Stomach (tissue), 9 donors: ENCODE measurements around the gene PLK5. TPM values are rescaled to one million over a fixed set of nuclear protein-coding genes. Genes with fewer than 3 reads are reported as not detected.

Experiments used
- DNase-seq, 2 donors: peaks; one replicate each; pipeline versions ENCODE4 v3.0.0 to v3.0.0-alpha.2; 2013 to 2019
- H3K27ac ChIP-seq, 5 donors: fragments of 200-600 bp in 4 of 5; sonication (generic) in 4 of 5; one replicate each; pipeline ENCODE4 v1.5.1; 2013 to 2019; ENCODE audit warnings: mild to moderate bottlenecking in 1 of 5, moderate library complexity in 1 of 5
- H3K27me3 ChIP-seq, 3 donors: fragments of 200-600 bp; sonication (generic); one replicate each; pipeline ENCODE4 v1.5.1; 2017 to 2019; ENCODE audit warnings: mixed run types in 1 of 3
- H3K36me3 ChIP-seq, 4 donors: fragments of 200-600 bp; sonication (generic); 1 replicate in 3 of 4; 2 replicates in 1 of 4; pipeline ENCODE4 v1.5.1; 2016 to 2019
- H3K4me1 ChIP-seq, 4 donors: fragments of 200-600 bp; sonication (generic); one replicate each; pipeline ENCODE4 v1.5.1; 2016 to 2019
- H3K4me3 ChIP-seq, 4 donors: fragments of 200-600 bp; sonication (generic) in 3 of 4; one replicate each; pipeline ENCODE4 v1.5.1; 2016 to 2019; ENCODE audit warnings: mild to moderate bottlenecking in 1 of 4
- H3K9me3 ChIP-seq, 4 donors: fragments of 200-600 bp; sonication (generic); one replicate each; pipeline ENCODE4 v1.5.1; 2016 to 2019
- EP300 ChIP-seq: sonication (generic); formaldehyde crosslinking; IDR thresholded peaks from one replicate; pipeline ENCODE4 v1.6.1; 2017; ENCODE audit warnings: antibody characterized with exemption
- POLR2A ChIP-seq, 4 donors: fragments of 450-650 bp; IDR thresholded peaks; one replicate each; pipeline ENCODE4 v1.6.1; 2016; ENCODE audit warnings: antibody characterized with exemption in 4 of 4, control low read depth in 2 of 4, mild to moderate bottlenecking in 1 of 4, moderate library complexity in 1 of 4
- POLR2AphosphoS5 ChIP-seq, 3 donors: sonication (generic); formaldehyde crosslinking; IDR thresholded peaks; one replicate each; pipeline ENCODE4 v1.6.1; 2016; ENCODE audit warnings: antibody characterized with exemption in 3 of 3
- WGBS, 5 donors: extraction: QIAGEN DNeasy Blood & Tissue Kit in 3 of 5; methylation state at CpG; one replicate each; pipeline versions ENCODE4 v1.1.5 to v1.1.7; 2013 to 2018; 5-methylcytosine and 5-hydroxymethylcytosine counted together
- intact Hi-C: fragments of 100-400 bp; cut with DNase I; formaldehyde crosslinking; loops from one replicate; pipeline ENCODE4 v1.15.1; 2023; ENCODE audit warnings: low total_unique reads
- polyA plus RNA-seq, 3 donors: library from polyadenylated mRNA; stranded (reverse); fragments of 200-250 nt; gene quantifications; one replicate each; pipeline ENCODE4 v1.2.3, GENCODE V29; 2013
- total RNA-seq, 5 donors: library from RNA; depleted of rRNA; stranded (reverse); fragments of >200 nt; gene quantifications; one replicate each; pipeline versions ENCODE4 v1.1.0 to v1.2.3, GENCODE V29; 2014 to 2016
- TF ChIP-seq, protein P1 (sequence below), 7 experiments: fragments of 450-650 bp in 4 of 7; fragments of 200-600 bp in 3 of 7; sonication (generic) in 3 of 7; IDR thresholded peaks; one replicate each; pipeline ENCODE4 v1.5.1; 2016 to 2019; ENCODE audit warnings: antibody characterized with exemption in 7 of 7, control low read depth in 2 of 7, mild to moderate bottlenecking in 1 of 7
- donor health status: healthy with polysubstance abuse.
- donor health status: Bipolar disorder and iron deficiency.
- donor health status: healthy.

The PLK5 gene
- total and polyA plus RNA-seq, 8 donors, result 0.12 to 0.80 TPM; not detected in 6

DNA sequence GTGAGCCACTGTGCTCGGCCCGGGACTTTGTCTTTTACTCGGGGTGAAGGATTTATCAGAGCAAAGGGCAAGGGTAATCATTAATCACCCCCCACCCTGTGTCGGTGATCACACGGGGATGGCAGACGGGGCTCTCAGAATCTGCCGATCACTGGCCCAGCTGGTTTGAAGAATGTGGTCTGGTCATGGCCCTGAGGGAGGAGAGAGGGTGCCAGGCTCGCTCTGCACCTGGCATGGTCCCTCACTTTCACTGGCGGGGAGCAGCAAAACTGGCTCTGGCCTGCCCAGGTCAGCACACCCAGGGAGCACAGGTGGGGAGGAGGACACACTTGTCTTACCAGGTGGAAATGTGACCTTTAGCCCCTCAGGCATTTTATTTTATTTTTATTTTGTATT, 22.7 kb upstream of the PLK5 start:
- no peak overlapping the region for H3K27ac ChIP-seq
- intact Hi-C loops, result no loop called here
- no peak overlapping the region for H3K4me3 ChIP-seq
- peak in 1 of 2 donors; percentile 45 for DNase-seq
- H3K27me3 ChIP-seq, result peaks cover 15 to 85% (median 38%) of the 10 kb centered on the region in 3 donors
- 18 to 63% (median 28%) methylated on average over 5 to 9 of the region's 9 CpGs for WGBS, 5 donors
- H3K4me1 ChIP-seq, result peaks cover 7 to 22% (median 20%) of the 10 kb centered on the region in 4 donors
- H3K9me3 ChIP-seq, result no peaks in the 10 kb centered on the region
- H3K36me3 ChIP-seq, result no peaks in the 10 kb centered on the region
- TF ChIP-seq POLR2AphosphoS5 (IDR thresholded peaks at IDR 0.05) (no peak), POLR2A (IDR thresholded peaks at IDR 0.05) (no peak), EP300 (no peak)
- TF ChIP-seq, protein P1, sequence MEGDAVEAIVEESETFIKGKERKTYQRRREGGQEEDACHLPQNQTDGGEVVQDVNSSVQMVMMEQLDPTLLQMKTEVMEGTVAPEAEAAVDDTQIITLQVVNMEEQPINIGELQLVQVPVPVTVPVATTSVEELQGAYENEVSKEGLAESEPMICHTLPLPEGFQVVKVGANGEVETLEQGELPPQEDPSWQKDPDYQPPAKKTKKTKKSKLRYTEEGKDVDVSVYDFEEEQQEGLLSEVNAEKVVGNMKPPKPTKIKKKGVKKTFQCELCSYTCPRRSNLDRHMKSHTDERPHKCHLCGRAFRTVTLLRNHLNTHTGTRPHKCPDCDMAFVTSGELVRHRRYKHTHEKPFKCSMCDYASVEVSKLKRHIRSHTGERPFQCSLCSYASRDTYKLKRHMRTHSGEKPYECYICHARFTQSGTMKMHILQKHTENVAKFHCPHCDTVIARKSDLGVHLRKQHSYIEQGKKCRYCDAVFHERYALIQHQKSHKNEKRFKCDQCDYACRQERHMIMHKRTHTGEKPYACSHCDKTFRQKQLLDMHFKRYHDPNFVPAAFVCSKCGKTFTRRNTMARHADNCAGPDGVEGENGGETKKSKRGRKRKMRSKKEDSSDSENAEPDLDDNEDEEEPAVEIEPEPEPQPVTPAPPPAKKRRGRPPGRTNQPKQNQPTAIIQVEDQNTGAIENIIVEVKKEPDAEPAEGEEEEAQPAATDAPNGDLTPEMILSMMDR (IDR thresholded peaks at IDR 0.05), result no peak

DNA sequence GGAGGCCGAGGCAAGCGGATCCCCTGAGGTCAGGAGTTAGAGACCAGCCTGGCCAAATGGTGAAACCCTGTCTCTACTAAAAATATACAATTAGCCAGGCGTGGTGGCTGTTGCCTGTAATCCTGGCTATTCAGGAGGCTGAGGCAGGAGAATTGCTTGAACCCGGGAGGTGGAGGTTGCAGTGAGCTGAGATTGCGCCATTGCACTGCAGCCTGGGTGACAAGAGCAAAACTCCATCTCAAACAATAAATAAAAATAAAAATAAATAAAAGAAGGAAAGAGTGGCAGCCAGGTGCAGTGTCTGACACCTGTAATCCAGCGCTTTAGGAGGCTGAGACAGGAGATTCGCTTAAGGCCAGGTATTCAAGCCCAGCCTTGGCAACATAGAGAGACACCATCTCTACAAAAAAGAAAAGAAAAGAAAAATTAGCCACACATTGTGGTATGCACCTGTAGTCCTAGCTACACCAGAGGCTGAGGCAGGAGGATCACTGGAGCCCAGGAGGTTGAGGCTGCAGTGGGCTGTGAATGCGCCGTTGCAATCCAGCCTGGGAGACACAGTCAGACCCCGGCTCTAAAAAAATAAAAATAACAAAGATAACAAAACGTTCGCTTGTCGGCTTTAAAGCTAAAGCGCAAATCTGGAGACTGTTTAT, 21.3 kb upstream of the PLK5 start:
- Histone ChIP-seq H3K27me3 (peaks cover 15 to 84% (median 32%) of the 10 kb centered on the region in 3 donors), H3K4me1 (peaks cover 7 to 18% (median 16%) of the 10 kb centered on the region in 4 donors), H3K27ac (no peak overlapping the region), H3K4me3 (peak overlapping the region in 1 of 4 donors; percentile 22), H3K36me3 (no peaks in the 10 kb centered on the region), H3K9me3 (no peaks in the 10 kb centered on the region)
- TF ChIP-seq, protein P1 (IDR thresholded peaks at IDR 0.05), result no peak
- no peak for TF ChIP-seq POLR2AphosphoS5 (IDR thresholded peaks at IDR 0.05)
- TF ChIP-seq EP300, result no peak
- no peak for TF ChIP-seq POLR2A (IDR thresholded peaks at IDR 0.05)
- DNase-seq, result no peak
- intact Hi-C loops, result no loop called here
- WGBS, 5 donors, result 52 to 57% (median 56%) methylated on average over 14 of the region's 14 CpGs

DNA sequence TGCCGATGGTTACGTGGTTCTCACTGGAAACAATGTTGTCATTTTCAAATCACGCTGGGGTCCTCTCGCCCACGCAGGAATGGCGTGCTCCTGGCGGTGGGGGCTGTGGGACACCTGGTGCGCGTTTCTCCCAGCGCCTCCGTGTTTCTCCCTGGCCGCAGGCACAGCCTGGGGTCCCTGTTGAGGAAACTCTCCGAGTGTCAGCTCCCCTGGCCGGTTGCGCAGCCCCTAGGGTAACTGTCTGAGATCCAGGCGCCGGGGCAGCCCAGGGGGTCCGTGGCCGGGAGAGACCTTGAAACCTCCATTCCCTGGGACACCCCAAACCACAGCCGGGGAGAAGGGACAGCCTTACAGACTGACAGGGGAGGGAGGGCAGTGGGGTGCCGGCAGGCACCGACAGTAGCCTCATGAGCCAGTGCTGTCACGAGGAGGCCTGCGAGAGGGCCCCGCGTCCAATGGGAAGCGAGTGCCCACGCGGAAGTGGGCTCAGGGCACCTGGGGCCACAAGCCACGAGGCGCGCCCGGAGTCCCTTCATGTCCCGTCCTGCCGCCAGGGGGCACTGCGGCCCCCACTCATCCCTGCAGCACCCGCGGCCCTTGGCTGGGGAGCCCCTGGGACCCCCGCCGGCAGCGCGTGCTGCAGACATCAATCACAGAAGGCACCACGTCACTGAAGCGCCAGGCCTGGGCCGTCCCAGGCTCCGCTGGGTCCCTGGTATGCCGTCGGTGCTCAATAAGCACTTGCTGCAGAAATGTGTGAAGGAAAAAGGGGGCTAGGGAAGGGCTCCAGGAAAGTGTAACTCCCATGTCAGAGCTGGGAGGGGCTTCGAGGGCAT, 20.6 kb upstream of the PLK5 start:
- Histone ChIP-seq H3K27ac (no peak overlapping the region), H3K27me3 (peaks cover 15 to 84% (median 27%) of the 10 kb centered on the region in 3 donors), H3K9me3 (peaks cover 0 to 2% (median under 1%) of the 10 kb centered on the region in 4 donors), H3K4me3 (peak overlapping the region in 2 of 4 donors; percentile 12 to 22), H3K36me3 (no peaks in the 10 kb centered on the region), H3K4me1 (peaks cover 7 to 25% (median 23%) of the 10 kb centered on the region in 4 donors)
- WGBS, 5 donors, result 4 to 7% (median 5%) methylated on average over 22 to 49 of the region's 49 CpGs
- TF ChIP-seq, protein P1 (IDR thresholded peaks at IDR 0.05), result peak in 5 of 7 experiments; percentile 19 to 73 (median 42)
- TF ChIP-seq POLR2A (IDR thresholded peaks at IDR 0.05), result no peak
- peak; percentile 52 to 81 for DNase-seq
- intact Hi-C loops, result no loop called here

DNA sequence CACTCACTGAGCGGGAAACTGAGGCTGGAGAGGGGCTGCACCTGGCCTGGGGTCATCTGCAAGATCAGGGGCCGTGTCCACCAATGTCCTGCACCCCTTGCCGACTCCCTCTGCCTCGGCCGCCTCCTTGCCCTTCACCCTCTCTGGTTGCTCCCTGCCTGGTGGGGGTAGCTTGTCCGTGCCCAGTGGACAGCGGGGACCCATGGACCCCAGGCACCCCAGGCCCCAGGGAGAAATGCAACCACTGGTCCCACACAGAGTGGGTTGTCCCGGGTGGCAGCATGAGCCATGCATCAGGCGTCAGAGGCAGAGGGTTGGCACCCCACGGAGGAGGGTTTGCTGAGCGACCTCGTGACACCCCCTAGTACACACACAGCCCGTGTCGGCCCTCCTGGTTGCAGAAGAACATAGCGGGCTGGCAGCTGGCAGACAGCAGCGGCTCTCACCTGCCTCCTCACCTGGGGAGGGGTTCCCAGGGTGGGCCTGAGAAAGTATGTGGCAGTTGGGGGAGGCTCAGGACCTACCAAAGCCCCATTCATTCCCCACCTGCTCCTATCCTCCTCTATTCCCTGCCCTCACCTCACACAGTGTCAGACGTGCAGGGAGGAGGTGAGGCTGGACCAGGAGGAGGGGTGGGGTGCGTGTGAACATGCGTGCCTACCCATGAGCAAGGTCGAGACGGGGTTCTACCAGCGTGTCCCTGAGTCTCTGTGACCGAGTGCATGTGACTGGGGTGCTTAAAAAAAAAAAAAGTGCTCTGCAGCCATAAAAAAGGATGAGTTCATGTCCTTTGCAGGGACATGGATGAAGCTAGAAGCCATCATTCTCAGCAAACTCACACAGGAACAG, 19.7 kb upstream of the PLK5 start:
- no peak for TF ChIP-seq POLR2AphosphoS5 (IDR thresholded peaks at IDR 0.05)
- no peak for TF ChIP-seq EP300
- no peak for TF ChIP-seq POLR2A (IDR thresholded peaks at IDR 0.05)
- TF ChIP-seq, protein P1 (IDR thresholded peaks at IDR 0.05), result no peak
- Histone ChIP-seq H3K9me3 (peaks cover 0 to 5% (median 2%) of the 10 kb centered on the region in 4 donors), H3K27ac (no peak overlapping the region), H3K36me3 (no peaks in the 10 kb centered on the region), H3K4me1 (peaks cover 7 to 27% (median 26%) of the 10 kb centered on the region in 4 donors), H3K4me3 (no peak overlapping the region), H3K27me3 (peaks cover 15 to 88% (median 27%) of the 10 kb centered on the region in 3 donors)
- WGBS, 5 donors, result 39 to 54% (median 47%) methylated on average over 16 to 23 of the region's 23 CpGs
- intact Hi-C loops, result no loop called here
- no peak for DNase-seq
